Astrocyte of the cerebellum (primary cell): Measurements from ENCODE around the gene SLC14A1.

ENCODE experiments used
- DNase-seq: peaks from one replicate; pipeline ENCODE4 v3.0.0-alpha.2; 2011; ENCODE audit warnings: low read depth
- H3K4me3 ChIP-seq: 2 replicates; pipeline ENCODE4 v1.5.1; 2011; ENCODE audit warnings: mild to moderate bottlenecking, low read depth, low read length, moderate library complexity
- in situ Hi-C: cut with HindIII; loops from 2 replicates; pipeline ENCODE4 v1.10.0; 2017; ENCODE audit warnings: low sequenced_read_pairs
- TF ChIP-seq, protein P1 (sequence below): IDR thresholded peaks from 2 replicates; pipeline ENCODE4 v1.5.1; 2012; ENCODE audit warnings: low read length, low read depth, moderate library complexity, mild to moderate bottlenecking; ENCODE audit errors: missing control alignments

Gene SLC14A1

DNA sequence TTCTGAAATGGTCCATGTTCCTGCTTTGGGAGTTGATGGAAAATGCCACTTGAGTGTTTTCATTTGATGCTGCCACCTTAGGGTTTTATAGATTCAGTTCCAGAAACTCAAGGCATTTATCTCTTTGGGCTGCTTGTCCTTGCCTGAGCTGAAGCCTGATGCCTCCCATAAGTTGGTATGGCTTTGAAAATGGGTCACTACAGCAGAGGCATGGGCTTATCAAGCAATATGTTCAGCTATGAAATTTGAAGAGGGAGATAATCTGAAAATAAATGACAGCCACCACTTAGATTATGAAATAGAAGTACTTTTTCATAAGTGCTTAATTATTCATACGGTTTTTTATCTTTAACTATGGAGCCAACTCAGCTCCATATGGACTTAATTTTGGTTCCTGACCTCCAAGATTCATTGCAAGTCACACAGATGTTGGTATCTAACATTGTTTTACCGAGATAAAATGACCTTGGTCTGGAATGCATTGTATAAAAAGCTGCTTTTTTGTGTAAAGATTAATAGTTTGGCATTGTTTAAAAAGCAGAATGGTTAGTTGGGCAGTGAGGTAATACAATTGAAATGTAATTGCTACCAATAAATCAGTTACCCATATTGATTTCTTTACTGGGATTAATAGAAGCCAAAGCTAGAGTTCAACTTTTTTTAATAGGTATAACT is 4.5 kb downstream of the SLC14A1 start:
- in situ Hi-C loops: no loop called here
- TF ChIP-seq, protein P1, sequence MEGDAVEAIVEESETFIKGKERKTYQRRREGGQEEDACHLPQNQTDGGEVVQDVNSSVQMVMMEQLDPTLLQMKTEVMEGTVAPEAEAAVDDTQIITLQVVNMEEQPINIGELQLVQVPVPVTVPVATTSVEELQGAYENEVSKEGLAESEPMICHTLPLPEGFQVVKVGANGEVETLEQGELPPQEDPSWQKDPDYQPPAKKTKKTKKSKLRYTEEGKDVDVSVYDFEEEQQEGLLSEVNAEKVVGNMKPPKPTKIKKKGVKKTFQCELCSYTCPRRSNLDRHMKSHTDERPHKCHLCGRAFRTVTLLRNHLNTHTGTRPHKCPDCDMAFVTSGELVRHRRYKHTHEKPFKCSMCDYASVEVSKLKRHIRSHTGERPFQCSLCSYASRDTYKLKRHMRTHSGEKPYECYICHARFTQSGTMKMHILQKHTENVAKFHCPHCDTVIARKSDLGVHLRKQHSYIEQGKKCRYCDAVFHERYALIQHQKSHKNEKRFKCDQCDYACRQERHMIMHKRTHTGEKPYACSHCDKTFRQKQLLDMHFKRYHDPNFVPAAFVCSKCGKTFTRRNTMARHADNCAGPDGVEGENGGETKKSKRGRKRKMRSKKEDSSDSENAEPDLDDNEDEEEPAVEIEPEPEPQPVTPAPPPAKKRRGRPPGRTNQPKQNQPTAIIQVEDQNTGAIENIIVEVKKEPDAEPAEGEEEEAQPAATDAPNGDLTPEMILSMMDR: no peak
- DNase-seq: no peak
- no peak overlapping the region for H3K4me3 ChIP-seq

DNA sequence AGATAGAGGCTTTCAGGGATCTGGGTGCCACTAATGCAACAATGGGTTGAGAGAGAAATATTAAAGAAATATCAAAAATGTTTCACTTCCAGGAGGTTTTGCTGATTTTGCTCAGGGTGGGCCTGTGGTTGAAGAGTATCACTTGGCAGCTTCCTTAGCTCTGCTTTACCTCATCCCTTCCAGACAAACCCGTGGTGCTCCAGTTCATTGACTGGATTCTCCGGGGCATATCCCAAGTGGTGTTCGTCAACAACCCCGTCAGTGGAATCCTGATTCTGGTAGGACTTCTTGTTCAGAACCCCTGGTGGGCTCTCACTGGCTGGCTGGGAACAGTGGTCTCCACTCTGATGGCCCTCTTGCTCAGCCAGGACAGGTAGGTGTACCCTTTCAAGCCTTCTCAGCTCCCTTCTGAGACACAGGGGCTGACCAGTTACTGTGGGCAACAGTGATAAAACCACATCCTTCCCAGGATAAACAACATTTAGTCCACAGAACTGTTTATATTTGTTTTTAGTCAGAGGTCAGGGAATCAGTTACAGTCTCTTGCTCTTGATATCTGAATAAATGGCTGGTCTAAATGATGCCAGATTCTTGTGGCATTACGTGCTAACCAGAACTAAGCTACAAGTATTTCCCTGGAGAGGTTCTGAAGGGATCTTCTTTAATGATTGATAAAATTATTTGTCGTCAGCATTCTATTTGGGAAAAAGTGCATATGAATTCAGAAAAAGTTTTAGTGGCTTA is 7.0 kb downstream of the SLC14A1 start:
- TF ChIP-seq, protein P1: no peak
- DNase-seq: peak; percentile 70
- in situ Hi-C loops: no loop called here

DNA sequence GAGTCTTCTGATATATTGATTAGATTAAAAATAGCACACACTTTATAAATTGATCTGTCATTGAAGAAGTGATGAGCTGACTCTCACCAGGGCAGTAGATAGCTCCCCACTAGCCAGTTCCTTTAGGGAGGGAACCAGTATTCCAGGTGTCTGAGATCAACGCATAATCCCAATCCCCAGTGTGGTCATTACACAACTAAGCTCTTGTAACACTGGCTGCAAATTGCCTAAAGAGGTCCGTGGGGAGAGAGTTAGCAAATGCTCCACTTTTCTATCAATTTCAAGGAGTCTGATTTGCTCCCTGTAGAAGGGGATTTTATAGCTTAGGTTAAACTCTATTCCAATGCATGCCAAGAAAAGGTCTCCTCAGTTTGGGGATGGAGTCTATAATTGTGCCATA is 7.7 kb downstream of the SLC14A1 start:
- in situ Hi-C loops: no loop called here
- H3K4me3 ChIP-seq: no peak overlapping the region
- TF ChIP-seq, protein P1: no peak
- DNase-seq: no peak

More for the DNA sequence above, 7.0 kb downstream of the SLC14A1 start:
- H3K4me3 ChIP-seq: no peak overlapping the region

DNA sequence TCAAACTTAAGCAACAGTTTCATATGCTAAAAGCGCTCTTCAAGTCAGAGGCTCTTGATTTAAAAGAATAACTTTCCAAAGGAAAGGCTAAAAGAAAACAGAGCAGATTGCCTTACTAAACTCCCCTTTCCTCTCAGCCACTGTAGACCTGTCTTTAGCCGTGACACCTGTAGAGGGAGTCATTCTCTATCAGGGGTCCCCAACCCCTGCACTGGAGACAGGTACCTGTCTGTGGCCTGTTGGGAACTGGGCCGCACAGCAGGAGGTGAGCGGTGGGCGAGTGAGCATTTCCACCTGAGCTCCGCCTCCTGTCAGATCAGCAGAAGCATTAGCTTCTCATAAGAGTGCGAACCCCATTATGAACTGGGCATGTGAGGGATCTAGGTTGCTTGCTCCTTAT is 9.6 kb downstream of the SLC14A1 start:
- in situ Hi-C loops: no loop called here
- TF ChIP-seq, protein P1: no peak
- no peak for DNase-seq
- H3K4me3 ChIP-seq: no peak overlapping the region

DNA sequence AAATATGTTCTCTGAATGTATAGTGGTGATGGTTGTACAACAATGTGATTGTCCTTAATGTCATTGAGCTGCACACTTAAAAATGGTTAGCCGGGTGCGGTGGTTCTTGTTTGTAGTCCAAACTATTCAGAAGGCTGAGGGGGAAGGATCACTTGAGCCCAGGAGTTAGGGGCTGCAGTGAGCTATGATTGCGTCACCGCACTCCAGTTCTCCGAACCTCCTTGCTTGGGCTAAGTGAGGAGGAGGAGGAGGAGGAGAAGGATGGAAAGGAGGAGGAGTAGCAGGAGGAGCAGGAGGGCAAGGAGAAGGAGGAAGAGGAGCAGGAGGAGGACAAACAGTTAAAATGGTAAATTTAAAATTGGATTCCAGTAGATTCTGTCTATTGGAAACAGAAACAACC is 10.5 kb downstream of the SLC14A1 start:
- in situ Hi-C loops: no loop called here
- no peak overlapping the region for H3K4me3 ChIP-seq
- TF ChIP-seq, protein P1: no peak
- no peak for DNase-seq

DNA sequence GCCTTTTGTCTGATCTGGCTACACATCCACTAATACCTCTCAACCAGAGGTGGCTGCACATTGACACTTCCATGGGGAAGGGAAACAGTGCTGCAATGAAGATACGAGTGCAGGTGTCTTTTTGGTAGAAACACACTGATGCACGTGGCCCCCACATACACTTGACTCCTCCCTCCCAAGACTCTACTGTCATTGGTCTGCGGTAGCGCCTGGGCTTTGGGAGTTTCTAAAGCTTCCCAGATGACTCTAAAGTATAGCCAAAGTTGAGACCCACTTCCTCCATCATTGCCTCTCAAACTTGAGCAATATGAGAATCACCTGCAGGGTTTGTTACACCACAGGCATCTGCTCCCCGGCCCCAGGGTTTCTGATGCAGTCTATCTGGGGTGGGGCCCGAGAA is 11.0 kb downstream of the SLC14A1 start:
- in situ Hi-C loops: no loop called here
- no peak for DNase-seq
- TF ChIP-seq, protein P1: no peak
- no peak overlapping the region for H3K4me3 ChIP-seq
